ENCODE results near the gene DAAM2. TPM values are rescaled to one million over a fixed set of nuclear protein-coding genes. Genes with fewer than 3 reads are reported as not detected.

DAAM2 gene
- total and polyA plus RNA-seq, 2 of the 8 experiments (the other 6 are each of a cell fraction or from before 2014, with no cell fraction given): 1.5 to 2.9 TPM

GRCh38 chr6:39879535-39879934, 87.4 kb downstream of the DAAM2 start:
- Histone ChIP-seq H3K79me2 (ENCODE audit: control insufficient read depth in 1 of 2, insufficient read depth in 2 of 2, low read length in 2 of 2) (no peaks in the 10 kb centered on the region), H3K18ac (ENCODE audit: extremely low read depth, low read length) (no peak overlapping the region), H3K23me2 (ENCODE audit: low read depth, low read length) (0 out of 2 replicates have a peak, but pooled peaks cover 2% of the 10 kb centered on the region), H4K20me1 (replicated peaks in 1 of 2; ENCODE audit: control insufficient read depth in 1 of 2, insufficient read depth in 2 of 2, low read length in 2 of 2) (no peaks in the 10 kb centered on the region), H3K4ac (replicated peaks; ENCODE audit: insufficient read length, low read depth, low read length) (no peak overlapping the region), H3K4me2 (ENCODE audit: insufficient read depth in 1 of 2, low read depth in 2 of 2, low read length in 2 of 2) (no peak overlapping the region), H3K14ac (ENCODE audit: insufficient read length) (no peak overlapping the region), H3K27me3 (replicated peaks in 1 of 4; ENCODE audit: control insufficient read depth in 3 of 4, extremely low read depth in 1 of 4, insufficient read depth in 3 of 4, low read length in 3 of 4) (no peaks in the 10 kb centered on the region), H4K91ac (replicated peaks; ENCODE audit: insufficient read length, low read length) (no peak overlapping the region), H3K23ac (ENCODE audit: insufficient read length) (no peak overlapping the region), H3K27ac (ENCODE audit: low read depth, low read length) (no peak overlapping the region), H2BK20ac (ENCODE audit: low read length) (no peak overlapping the region), H3K56ac (replicated peaks; ENCODE audit: insufficient read length, low read depth, low read length) (no peak overlapping the region), H2BK120ac (replicated peaks; ENCODE audit: low read depth, low read length) (no peak overlapping the region), H3K4me1 (replicated peaks in 1 of 4; ENCODE audit: control insufficient read depth in 3 of 4, insufficient read depth in 4 of 4, low read length in 3 of 4) (no peaks in the 10 kb centered on the region), H3K79me1 (ENCODE audit: low read depth, low read length) (no peaks in the 10 kb centered on the region), H2BK15ac (ENCODE audit: low read length) (no peak overlapping the region), H2BK12ac (ENCODE audit: low read depth, low read length) (no peak overlapping the region), H3K36me3 (ENCODE audit: control insufficient read depth in 2 of 4, insufficient read depth in 4 of 4, low read length in 3 of 4) (no peaks in the 10 kb centered on the region), H2AK5ac (ENCODE audit: low read depth, low read length) (no peak overlapping the region), H3K4me3 (ENCODE audit: extremely low read depth in 1 of 4, insufficient read depth in 2 of 4, low read depth in 3 of 4, low read length in 4 of 4) (no peak overlapping the region), H3K9ac (replicated peaks in 1 of 4; ENCODE audit: extremely low read depth in 1 of 4, low read depth in 3 of 4, low read length in 3 of 4) (no peak overlapping the region), H3K9me3 (ENCODE audit: insufficient read depth in 2 of 2, low read depth in 1 of 2, low read length in 1 of 2) (no peaks in the 10 kb centered on the region), H2AFZ (ENCODE audit: low read length) (no peak overlapping the region), H4K8ac (ENCODE audit: extremely low read depth, insufficient read depth, low read length) (no peak overlapping the region; the same call in 1 of the 2 replicates), H2BK5ac (ENCODE audit: low read depth, low read length) (no peak overlapping the region), H4K5ac (ENCODE audit: insufficient read length, low read depth, low read length) (no peak overlapping the region)
- ChIA-PET POLR2A (ENCODE audit: partially characterized antibody) (no interaction called here), CTCF (ENCODE audit: partially characterized antibody) (interaction anchor here (1.1 to 15.7 kb wide), 5 partner anchors 12 to 517 kb away, joined by 3 to 135 read pairs (median 10); no protein-coding TSS in a partner anchor)
- FAIRE-seq (no peak), DNase-seq (ENCODE audit: low read depth in 1 of 2, low spot score in 2 of 2) (no peak)
- WGBS, 2 experiments (ENCODE audit: extremely low coverage in 1 of 2, insufficient coverage in 1 of 2, insufficient read length in 1 of 2, insufficient replicate concordance in 2 of 2, low coverage in 1 of 2, low lambda C conversion rate in 2 of 2, missing lambda C conversion rate in 1 of 2): 94% methylated on average over 3 of the region's 3 CpGs; no CpG with 5 or more reads in 1 of the 2 experiments
- TF ChIP-seq CBX5 (IDR thresholded peaks at IDR 0.05; ENCODE audit: low read depth, low read length) (no peak), RNF2 (IDR thresholded peaks at IDR 0.05; ENCODE audit: borderline replicate concordance, low read depth, low read length, missing control alignments, poor library complexity, severe bottlenecking) (no peak), JUND (IDR thresholded peaks at IDR 0.05; ENCODE audit: low read length) (no peak), ATF2 (IDR thresholded peaks at IDR 0.05; ENCODE audit: low read length) (no peak), SIX5 (IDR thresholded peaks at IDR 0.05; ENCODE audit: low read depth, low read length) (no peak), TEAD4 (IDR thresholded peaks at IDR 0.05; ENCODE audit: low read depth, low read length) (no peak), SAP30 (IDR thresholded peaks at IDR 0.05; ENCODE audit: insufficient read depth, insufficient replicate concordance, low read length) (no peak)
